PC-3 (cell line): ENCODE measurements around the gene RCSD1. TPM values are rescaled to one million over a fixed set of nuclear protein-coding genes. Genes with fewer than 3 reads are reported as not detected.

ENCODE experiments used
- ATAC-seq: fragments of 200-7000 bp; cut with Tn5 transposase; 2 replicates; pipeline ENCODE4 v1.9.1; 2020; ENCODE audit warnings: mild to moderate bottlenecking, moderate library complexity
- BruUV-seq: library from RNA; stranded (reverse); fragments of 400-500 nt; replicated peaks from 2 replicates; lab custom pipeline; 2021; lab: Mats Ljungman, UMichigan
- CTCF ChIA-PET: fragments of 300-600 bp; sonication (Branson Sonifier 250); formaldehyde crosslinking; loops from one replicate; lab custom pipeline; 2022; ENCODE audit warnings: antibody characterized with exemption; lab: Charles Lee
- POLR2A ChIA-PET: fragments of 300-600 bp; sonication (Branson Sonifier 250); formaldehyde crosslinking; loops from one replicate; lab custom pipeline; 2022; ENCODE audit warnings: antibody characterized with exemption; ENCODE audit not compliant: unreplicated experiment; lab: Charles Lee
- DNase-seq: peaks from one replicate; pipeline ENCODE4 v3.0.0-alpha.2; 2015
- H2AFZ ChIP-seq: fragments of 300-600 bp; sonication (generic); 2 replicates; pipeline ENCODE4 v1.6.0; 2016; ENCODE audit warnings: antibody characterized with exemption, low read length
- H3F3A ChIP-seq: fragments of 300-600 bp; sonication (generic); one replicate; pipeline ENCODE4 v1.6.0; 2017; ENCODE audit warnings: antibody characterized with exemption, low read length, control low read depth, mild to moderate bottlenecking; ENCODE audit not compliant: unreplicated experiment
- H3K27ac ChIP-seq: fragments of 300-600 bp; sonication (generic); 2 replicates; pipeline ENCODE4 v1.5.1; 2016; ENCODE audit warnings: mild to moderate bottlenecking, low read length
- H3K27me3 ChIP-seq: fragments of 300-600 bp; sonication (generic); 2 replicates; pipeline ENCODE4 v1.6.1; 2016; ENCODE audit warnings: low read length, mixed read lengths
- H3K36me3 ChIP-seq: fragments of 300-600 bp; sonication (generic); 2 replicates; pipeline ENCODE4 v1.6.1; 2016; ENCODE audit warnings: low read depth, mixed run types, low read length, mixed read lengths
- H3K4me1 ChIP-seq: fragments of 300-600 bp; sonication (generic); 2 replicates; pipeline ENCODE4 v1.5.1; 2016; ENCODE audit warnings: low read length; ENCODE audit not compliant: insufficient read depth
- H3K4me2 ChIP-seq: fragments of 300-600 bp; sonication (generic); 2 replicates; pipeline ENCODE4 v1.6.0; 2016; ENCODE audit warnings: low read length
- H3K4me3 ChIP-seq: fragments of 300-600 bp; sonication (generic); 2 replicates; pipeline ENCODE4 v1.5.1; 2016; ENCODE audit warnings: mild to moderate bottlenecking, low read length, mixed read lengths
- H3K79me2 ChIP-seq: fragments of 300-600 bp; sonication (generic); 2 replicates; pipeline ENCODE4 v1.6.1; 2017; ENCODE audit warnings: low read length, mixed read lengths
- H3K9ac ChIP-seq: fragments of 300-600 bp; sonication (generic); 2 replicates; pipeline ENCODE4 v1.6.0; 2016; ENCODE audit warnings: mild to moderate bottlenecking, low read length
- H3K9me2 ChIP-seq: fragments of 300-600 bp; sonication (generic); replicated peaks from 2 replicates; pipeline ENCODE4 v1.6.1; 2016; ENCODE audit warnings: mixed run types, low read length, mixed read lengths
- H3K9me3 ChIP-seq: fragments of 300-600 bp; sonication (generic); 2 replicates; pipeline ENCODE4 v1.6.1; 2016; ENCODE audit warnings: low read length, mixed read lengths
- H4K20me1 ChIP-seq: fragments of 300-600 bp; sonication (generic); 2 replicates; pipeline ENCODE4 v1.6.1; 2016; ENCODE audit warnings: low read length, mixed read lengths
- EZH2 ChIP-seq: fragments of 300-600 bp; sonication (generic); IDR thresholded peaks from one replicate; pipeline ENCODE4 v1.6.1; 2017; ENCODE audit warnings: antibody characterized with exemption, mild to moderate bottlenecking, low read length; ENCODE audit not compliant: unreplicated experiment
- EZH2phosphoT487 ChIP-seq: fragments of 300-600 bp; sonication (generic); IDR thresholded peaks from 2 replicates; pipeline ENCODE4 v1.6.1; 2018; ENCODE audit warnings: mild to moderate bottlenecking, antibody characterized with exemption, low read length, borderline replicate concordance
- intact Hi-C: fragments of 100-400 bp; cut with micrococcal nuclease; formaldehyde crosslinking; loops from 2 replicates; pipeline ENCODE4 v1.9.0; 2023
- total RNA-seq: library from RNA; depleted of rRNA; stranded (reverse); fragments of >200 nt; gene quantifications from 2 replicates; pipeline ENCODE4 v1.2.3, GENCODE V29; 2014
- TF ChIP-seq, protein P1 (sequence below): fragments of 300-600 bp; sonication (generic); conservative IDR thresholded peaks from 2 replicates; pipeline ENCODE4 v1.5.1; 2017; ENCODE audit warnings: antibody characterized with exemption, low read depth, mild to moderate bottlenecking, low read length

RCSD1 gene
- total RNA-seq, 1 experiment from 2014 or later, result not detected

GRCh38 chr1:167707942-167708341 is 77.9 kb downstream of the RCSD1 start:
- peaks cover 34% of the 10 kb centered on the region for H3K27me3 ChIP-seq
- H3K4me2 ChIP-seq, result no peak overlapping the region
- TF ChIP-seq, protein P1, sequence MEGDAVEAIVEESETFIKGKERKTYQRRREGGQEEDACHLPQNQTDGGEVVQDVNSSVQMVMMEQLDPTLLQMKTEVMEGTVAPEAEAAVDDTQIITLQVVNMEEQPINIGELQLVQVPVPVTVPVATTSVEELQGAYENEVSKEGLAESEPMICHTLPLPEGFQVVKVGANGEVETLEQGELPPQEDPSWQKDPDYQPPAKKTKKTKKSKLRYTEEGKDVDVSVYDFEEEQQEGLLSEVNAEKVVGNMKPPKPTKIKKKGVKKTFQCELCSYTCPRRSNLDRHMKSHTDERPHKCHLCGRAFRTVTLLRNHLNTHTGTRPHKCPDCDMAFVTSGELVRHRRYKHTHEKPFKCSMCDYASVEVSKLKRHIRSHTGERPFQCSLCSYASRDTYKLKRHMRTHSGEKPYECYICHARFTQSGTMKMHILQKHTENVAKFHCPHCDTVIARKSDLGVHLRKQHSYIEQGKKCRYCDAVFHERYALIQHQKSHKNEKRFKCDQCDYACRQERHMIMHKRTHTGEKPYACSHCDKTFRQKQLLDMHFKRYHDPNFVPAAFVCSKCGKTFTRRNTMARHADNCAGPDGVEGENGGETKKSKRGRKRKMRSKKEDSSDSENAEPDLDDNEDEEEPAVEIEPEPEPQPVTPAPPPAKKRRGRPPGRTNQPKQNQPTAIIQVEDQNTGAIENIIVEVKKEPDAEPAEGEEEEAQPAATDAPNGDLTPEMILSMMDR, result no peak
- TF ChIP-seq EZH2phosphoT487, result no peak
- no peak for TF ChIP-seq EZH2
- ChIA-PET CTCF (no interaction called here), POLR2A (no interaction called here)
- no peak overlapping the region for H3K4me3 ChIP-seq
- no peaks in the 10 kb centered on the region for H3K9me2 ChIP-seq
- DNase-seq (peak; percentile 35), ATAC-seq (no peak)
- no peak overlapping the region for H3K9ac ChIP-seq
- H3K36me3 ChIP-seq, result no peaks in the 10 kb centered on the region
- H3F3A ChIP-seq, result no peaks in the 10 kb centered on the region
- H2AFZ ChIP-seq, result no peak overlapping the region
- no peaks in the 10 kb centered on the region for H4K20me1 ChIP-seq
- H3K9me3 ChIP-seq, result no peaks in the 10 kb centered on the region
- no peak overlapping the region for H3K27ac ChIP-seq
- no TSS peak for BruUV-seq
- H3K4me1 ChIP-seq, result no peaks in the 10 kb centered on the region
- no peaks in the 10 kb centered on the region for H3K79me2 ChIP-seq
- intact Hi-C loops, result no loop called here

DNA sequence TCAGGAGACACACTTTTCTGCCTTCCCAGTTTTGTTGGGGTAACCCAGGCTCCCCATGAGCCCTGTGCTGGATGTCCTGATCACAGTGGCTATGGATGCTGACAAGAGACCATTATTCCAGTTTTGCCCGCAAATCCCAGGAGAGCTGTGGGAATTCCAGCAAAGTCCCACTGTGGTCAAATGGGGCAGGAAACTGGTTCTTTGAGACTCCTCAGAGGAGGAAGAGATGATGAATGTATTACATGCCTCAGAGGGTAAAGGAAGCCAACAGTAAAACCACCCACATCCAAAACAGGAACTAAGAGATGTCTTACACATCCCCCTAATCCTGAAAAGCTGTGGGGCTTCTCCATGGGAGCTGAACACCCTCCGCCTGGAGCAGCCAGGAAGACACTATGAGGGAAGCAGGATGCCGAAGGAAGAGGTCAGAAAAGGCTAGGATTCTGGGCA is 78.9 kb downstream of the RCSD1 start:
- no peak overlapping the region for H3K9ac ChIP-seq
- H2AFZ ChIP-seq, result no peak overlapping the region
- intact Hi-C loops, result no loop called here
- H3K9me2 ChIP-seq, result no peaks in the 10 kb centered on the region
- TF ChIP-seq, protein P1, result no peak
- no peak for TF ChIP-seq EZH2
- TF ChIP-seq EZH2phosphoT487, result no peak
- peaks cover 24% of the 10 kb centered on the region for H3K27me3 ChIP-seq
- ChIA-PET POLR2A (no interaction called here), CTCF (no interaction called here)
- H3K27ac ChIP-seq, result no peak overlapping the region
- no peaks in the 10 kb centered on the region for H3K36me3 ChIP-seq
- H3K9me3 ChIP-seq, result no peaks in the 10 kb centered on the region
- no peak for DNase-seq
- H4K20me1 ChIP-seq, result no peaks in the 10 kb centered on the region
- no TSS peak for BruUV-seq
- H3K4me3 ChIP-seq, result no peak overlapping the region
- H3K4me2 ChIP-seq, result no peak overlapping the region
- no peak for ATAC-seq
- H3K79me2 ChIP-seq, result no peaks in the 10 kb centered on the region
- no peaks in the 10 kb centered on the region for H3F3A ChIP-seq
- 0 out of 2 replicates have a peak, but pooled peaks cover 3% of the 10 kb centered on the region for H3K4me1 ChIP-seq

GRCh38 chr1:167710836-167711235 is 80.8 kb downstream of the RCSD1 start:
- CTCF ChIA-PET, result no interaction called here
- BruUV-seq, result no TSS peak
- no peak for DNase-seq

More at GRCh38 chr1:167710836-167711235, 80.8 kb downstream of the RCSD1 start:
- intact Hi-C loops, result no loop called here
- H3K27me3 ChIP-seq, result peaks cover 6% of the 10 kb centered on the region; the same call in 1 of the 2 replicates
- H3K9me2 ChIP-seq, result no peaks in the 10 kb centered on the region
- no peak overlapping the region for H2AFZ ChIP-seq
- no peak overlapping the region for H3K4me3 ChIP-seq
- H3K4me1 ChIP-seq, result 0 out of 2 replicates have a peak, but pooled peaks cover 3% of the 10 kb centered on the region
- H3K4me2 ChIP-seq, result no peak overlapping the region
- TF ChIP-seq EZH2phosphoT487, result no peak
- H3K79me2 ChIP-seq, result no peaks in the 10 kb centered on the region
- POLR2A ChIA-PET, result no interaction called here
- no peak for ATAC-seq
- no peak overlapping the region for H3K27ac ChIP-seq
- H3K9me3 ChIP-seq, result no peaks in the 10 kb centered on the region
- no peaks in the 10 kb centered on the region for H3K36me3 ChIP-seq
- no peaks in the 10 kb centered on the region for H3F3A ChIP-seq
- H4K20me1 ChIP-seq, result no peaks in the 10 kb centered on the region
- no peak overlapping the region for H3K9ac ChIP-seq
